Stomach (tissue), 4 donors: Measurements from ENCODE around the gene CCDC184.

Source experiments
- EP300 ChIP-seq: sonication (generic); formaldehyde crosslinking; IDR thresholded peaks from one replicate; pipeline ENCODE4 v1.6.1; 2017; ENCODE audit warnings: antibody characterized with exemption
- POLR2A ChIP-seq, 4 donors: fragments of 450-650 bp; IDR thresholded peaks; one replicate each; pipeline ENCODE4 v1.6.1; 2016; ENCODE audit warnings: antibody characterized with exemption in 4 of 4, control low read depth in 2 of 4, mild to moderate bottlenecking in 1 of 4, moderate library complexity in 1 of 4

DNA sequence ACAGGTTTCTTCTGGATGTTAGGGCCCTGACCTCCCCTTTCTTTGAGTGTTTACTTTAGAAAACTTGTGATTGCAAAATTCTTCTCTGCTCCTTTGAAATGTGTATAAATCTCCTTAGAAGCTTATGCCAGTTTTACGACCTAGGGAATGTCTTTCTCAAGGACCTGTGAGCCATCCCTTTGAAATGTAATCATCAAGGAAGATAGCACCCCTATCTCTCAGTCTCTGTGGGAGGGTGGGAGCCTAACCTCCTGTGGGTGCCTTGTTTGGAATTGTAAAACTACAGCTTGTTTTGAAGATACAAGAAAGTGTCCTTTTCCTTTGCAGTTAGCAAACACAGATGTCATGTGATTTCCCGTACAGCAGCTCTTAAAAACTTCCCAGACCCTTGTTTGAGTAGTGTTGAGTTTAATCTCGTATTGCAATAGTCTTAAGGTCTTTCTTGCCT, 16.4 kb downstream of the CCDC184 start:
- TF ChIP-seq POLR2A (IDR thresholded peaks at IDR 0.05) (no peak), EP300 (no peak)
